Naive thymus-derived CD4-positive, alpha-beta T cell (primary cell): ENCODE data around the gene KMT2E. TPM values are rescaled to one million over a fixed set of nuclear protein-coding genes. Genes with fewer than 3 reads are reported as not detected.

ENCODE experiments used
- ATAC-seq: fragments of 150-1000 bp; cut with Tn5 transposase; 2 replicates; pipeline ENCODE4 v1.10.0; 2021; ENCODE audit warnings: mild to moderate bottlenecking, moderate library complexity
- CTCF ChIA-PET: fragments of 350-600 bp; sonication (Branson Sonifier 250); formaldehyde crosslinking; loops from one replicate; lab custom pipeline; 2021; ENCODE audit warnings: antibody characterized with exemption; lab: Charles Lee
- POLR2A ChIA-PET: fragments of 350-600 bp; sonication (Branson Sonifier 250); formaldehyde crosslinking; loops from one replicate; lab custom pipeline; 2021; ENCODE audit warnings: antibody characterized with exemption, inconsistent platforms; lab: Charles Lee
- DNase-seq, 9 donors: peaks; one replicate each; pipeline versions ENCODE4 v3.0.0 to v3.0.0-alpha.2; 2020 to 2022; ENCODE audit warnings: mixed read lengths in 1 of 9
- H3K27ac ChIP-seq: one replicate; pipeline ENCODE4 v1.7.0; 2013; ENCODE audit warnings: mild to moderate bottlenecking, low read depth, low read length, moderate library complexity
- H3K27me3 ChIP-seq, 2 donors: one replicate each; pipeline ENCODE4 v1.7.0; 2013; ENCODE audit warnings: low read length in 2 of 2, mild to moderate bottlenecking in 2 of 2, moderate library complexity in 2 of 2; ENCODE audit not compliant: control insufficient read depth in 2 of 2, insufficient read depth in 2 of 2
- H3K36me3 ChIP-seq, 3 experiments: 1 replicate in 2 of 3; 2 replicates in 1 of 3; pipeline ENCODE4 v1.7.0; 2013; ENCODE audit warnings: low read length in 3 of 3, mild to moderate bottlenecking in 3 of 3, moderate library complexity in 1 of 3; ENCODE audit not compliant: insufficient read depth in 3 of 3, control insufficient read depth in 2 of 3
- H3K4me1 ChIP-seq, 2 donors: one replicate each; pipeline ENCODE4 v1.7.0; 2013; ENCODE audit warnings: low read length in 2 of 2, mild to moderate bottlenecking in 2 of 2, moderate library complexity in 1 of 2; ENCODE audit not compliant: control insufficient read depth in 2 of 2, insufficient read depth in 2 of 2
- H3K4me3 ChIP-seq: 2 replicates; pipeline ENCODE4 v1.7.0; 2013; ENCODE audit warnings: mild to moderate bottlenecking, low read length
- H3K9me3 ChIP-seq, 3 experiments: 1 replicate in 2 of 3; 2 replicates in 1 of 3; pipeline ENCODE4 v1.7.0; 2013; ENCODE audit warnings: low read length in 3 of 3; ENCODE audit not compliant: control insufficient read depth in 2 of 3
- H3K27ac Mint-ChIP-seq, 9 donors: one replicate each; pipeline ENCODE4 v1.8.0; 2020 to 2022; ENCODE audit warnings: mixed read lengths in 9 of 9, mild to moderate bottlenecking in 8 of 9, moderate library complexity in 5 of 9, inconsistent platforms in 2 of 9
- H3K27me3 Mint-ChIP-seq, 5 donors: one replicate each; pipeline ENCODE4 v1.8.0; 2021 to 2022; ENCODE audit warnings: mixed read lengths in 5 of 5, mild to moderate bottlenecking in 1 of 5
- H3K36me3 Mint-ChIP-seq, 5 donors: one replicate each; pipeline ENCODE4 v1.8.0; 2020 to 2022; ENCODE audit warnings: mixed read lengths in 5 of 5, mild to moderate bottlenecking in 3 of 5, inconsistent platforms in 1 of 5
- H3K4me1 Mint-ChIP-seq, 7 donors: one replicate each; pipeline ENCODE4 v1.8.0; 2020 to 2022; ENCODE audit warnings: mixed read lengths in 7 of 7, mild to moderate bottlenecking in 3 of 7, inconsistent platforms in 1 of 7
- H3K4me3 Mint-ChIP-seq, 10 donors: one replicate each; pipeline ENCODE4 v1.8.0; 2020 to 2022; ENCODE audit warnings: mild to moderate bottlenecking in 10 of 10, mixed read lengths in 10 of 10, moderate library complexity in 6 of 10, inconsistent platforms in 2 of 10
- H3K9me3 Mint-ChIP-seq, 11 donors: one replicate each; pipeline ENCODE4 v1.8.0; 2020 to 2022; ENCODE audit warnings: mixed read lengths in 11 of 11, mild to moderate bottlenecking in 4 of 11, inconsistent platforms in 1 of 11, moderate library complexity in 1 of 11
- intact Hi-C, 2 donors: fragments of 100-400 bp; cut with micrococcal nuclease; formaldehyde crosslinking; loops; one replicate each; pipeline ENCODE4 v1.15.1; 2023
- polyA plus RNA-seq, 2 donors: library from polyadenylated mRNA; unstranded; fragments of 300-500 nt; fragmentation: Illumina TruSeq; gene quantifications; one replicate each; pipeline ENCODE4 v1.2.3, GENCODE V29; 2021
- total RNA-seq, 6 experiments: library from RNA in 5 of 6; stranded (reverse) in 5 of 6; gene quantifications; 1 replicate in 5 of 6; 2 replicates in 1 of 6; pipeline ENCODE4 v1.2.3 and lab custom pipeline; 2021 to 2026

KMT2E gene
- total and polyA plus RNA-seq, 7 experiments from 2014 or later = 129 to 221 (median 195) TPM

DNA sequence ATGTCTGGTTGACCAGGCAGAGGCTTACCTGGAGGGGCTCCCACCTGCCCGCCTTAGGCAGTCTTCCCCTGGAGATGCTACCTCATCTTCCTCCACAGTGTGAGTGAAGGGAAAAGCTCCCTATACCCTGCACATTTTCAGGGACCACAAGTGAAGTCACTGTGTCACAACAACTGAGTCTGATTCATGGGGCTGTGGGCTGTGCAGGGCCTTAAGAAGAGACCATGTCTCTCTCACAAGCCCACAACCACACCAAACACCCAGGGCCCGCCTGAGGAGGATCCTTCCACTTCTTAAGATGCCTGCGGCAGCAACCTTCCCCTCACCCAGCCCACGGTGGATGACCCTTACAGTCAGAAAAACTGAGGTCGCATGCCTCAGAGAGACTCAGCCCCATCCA is 118.3 kb downstream of the KMT2E start:
- no peak for ATAC-seq
- Histone ChIP-seq H3K36me3 (peaks cover 3 to 44% (median 13%) of the 10 kb centered on the region in 3 experiments), H3K27ac (no peak overlapping the region), H3K4me1 (no peaks in the 10 kb centered on the region), H3K27me3 (no peaks in the 10 kb centered on the region), H3K4me3 (no peak overlapping the region), H3K9me3 (no peaks in the 10 kb centered on the region)
- CTCF ChIA-PET = no interaction called here
- Mint-ChIP-seq H3K4me1 (peaks cover 10 to 29% (median 12%) of the 10 kb centered on the region in 7 donors), H3K9me3 (no peaks in the 10 kb centered on the region), H3K4me3 (no peak overlapping the region), H3K36me3 (peaks cover 0 to 31% (median 13%) of the 10 kb centered on the region in 5 donors), H3K27me3 (no peaks in the 10 kb centered on the region), H3K27ac (peak overlapping the region in 1 of 9 donors; percentile 22)
- POLR2A ChIA-PET = no interaction called here
- DNase-seq = no peak
- intact Hi-C loops = no loop called here

DNA sequence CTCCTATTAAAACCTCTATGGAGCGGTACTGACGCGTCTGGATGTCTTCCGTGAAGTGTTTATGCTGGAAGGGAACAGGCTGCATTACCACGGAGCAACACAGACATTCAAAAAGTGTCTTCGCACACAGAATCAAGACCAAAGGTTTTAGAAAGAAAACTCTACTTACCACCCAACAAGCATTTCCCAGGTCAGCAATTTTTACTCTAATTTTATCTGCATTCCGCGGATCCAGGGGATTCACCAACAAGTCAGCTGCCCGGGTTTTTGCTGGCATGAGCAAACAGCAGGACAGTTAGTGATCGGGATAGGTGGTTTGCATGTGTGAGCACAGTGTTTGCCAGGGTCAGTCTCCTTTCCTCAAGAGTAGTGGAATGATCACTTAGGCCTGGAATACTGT is 118.8 kb downstream of the KMT2E start:
- Histone ChIP-seq H3K27ac (no peak overlapping the region), H3K4me1 (no peaks in the 10 kb centered on the region), H3K9me3 (no peaks in the 10 kb centered on the region), H3K27me3 (no peaks in the 10 kb centered on the region), H3K36me3 (peaks cover 3 to 49% (median 13%) of the 10 kb centered on the region in 3 experiments), H3K4me3 (no peak overlapping the region)
- Mint-ChIP-seq H3K4me1 (peaks cover 8 to 32% (median 15%) of the 10 kb centered on the region in 7 donors), H3K9me3 (no peaks in the 10 kb centered on the region), H3K27me3 (no peaks in the 10 kb centered on the region), H3K27ac (peak overlapping the region in 3 of 9 donors; percentile 22 to 45 (median 35)), H3K4me3 (no peak overlapping the region), H3K36me3 (peaks cover 1 to 32% (median 15%) of the 10 kb centered on the region in 5 donors)
- ChIA-PET CTCF (interaction anchor here (0.6 kb wide), 1 partner anchor 26 kb away, joined by 3 read pairs; no protein-coding TSS in a partner anchor), POLR2A (no interaction called here)
- intact Hi-C loops = no loop called here
- no peak for DNase-seq
- no peak for ATAC-seq

DNA sequence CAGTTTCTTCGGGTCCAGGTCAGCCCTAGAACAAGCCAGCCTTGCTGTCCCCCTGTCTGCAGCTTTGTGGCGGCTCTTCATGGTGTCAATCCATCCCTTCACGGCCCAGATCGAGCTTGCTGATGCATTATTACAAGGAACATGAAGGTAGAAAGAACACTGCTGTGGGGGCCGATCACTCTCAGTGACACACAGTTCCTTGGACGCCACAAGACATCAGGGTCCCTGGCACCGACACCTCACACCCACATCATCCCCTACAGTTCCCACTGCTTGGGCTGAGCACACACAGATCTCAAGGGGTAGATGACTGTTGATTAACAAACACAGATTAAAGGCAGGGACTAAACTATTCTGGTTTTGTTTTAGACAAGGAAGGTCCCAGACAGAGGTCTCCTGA is 119.4 kb downstream of the KMT2E start:
- H3K4me3 Mint-ChIP-seq = no peak overlapping the region
- H3K27ac Mint-ChIP-seq = peak overlapping the region in 3 of 9 donors; percentile 35 to 80 (median 45)
- no peaks in the 10 kb centered on the region for H3K27me3 Mint-ChIP-seq
- ATAC-seq (no peak), DNase-seq (no peak)
- Histone ChIP-seq H3K4me1 (no peaks in the 10 kb centered on the region), H3K27ac (no peak overlapping the region), H3K36me3 (peaks cover 3 to 55% (median 13%) of the 10 kb centered on the region in 3 experiments), H3K4me3 (no peak overlapping the region), H3K9me3 (no peaks in the 10 kb centered on the region), H3K27me3 (no peaks in the 10 kb centered on the region)
- peaks cover 5 to 36% (median 20%) of the 10 kb centered on the region in 5 donors for H3K36me3 Mint-ChIP-seq
- CTCF ChIA-PET = interaction anchor here (0.6 kb wide), 1 partner anchor 26 kb away, joined by 3 read pairs; no protein-coding TSS in a partner anchor
- POLR2A ChIA-PET = no interaction called here
- intact Hi-C loops = no loop called here
- peaks cover 4 to 33% (median 18%) of the 10 kb centered on the region in 7 donors for H3K4me1 Mint-ChIP-seq
- no peaks in the 10 kb centered on the region for H3K9me3 Mint-ChIP-seq

DNA sequence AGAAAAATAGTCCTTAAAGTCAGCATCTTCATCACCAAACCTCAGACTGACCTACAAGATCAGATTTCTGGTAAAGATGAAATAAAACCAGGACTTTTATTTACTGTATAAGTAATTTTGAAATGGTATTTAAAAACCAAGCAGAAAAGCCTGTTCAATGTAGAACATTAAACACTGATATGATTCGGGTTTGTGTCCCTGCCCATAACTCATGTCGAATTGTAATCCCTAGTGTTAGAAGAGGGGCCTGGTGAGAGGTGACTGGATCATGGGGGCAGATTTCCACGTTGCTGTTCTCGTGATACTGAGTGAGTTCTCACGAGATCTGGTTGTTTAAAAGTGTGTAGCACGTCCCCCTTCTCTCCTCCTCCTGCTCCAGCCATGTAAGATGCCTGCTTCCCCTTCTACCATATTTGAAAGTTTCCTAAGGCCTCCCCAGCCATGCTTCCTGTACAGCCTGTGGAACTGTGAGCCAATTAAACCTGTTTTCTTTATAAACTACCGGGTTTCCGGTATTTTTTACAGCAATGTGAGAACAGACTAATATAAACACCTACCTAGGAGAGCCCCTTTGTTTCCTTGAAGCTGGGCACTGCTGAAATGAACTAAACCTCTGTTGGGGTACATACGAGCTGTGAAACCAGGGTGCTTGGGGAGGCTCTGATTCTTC is 120.1 kb downstream of the KMT2E start:
- POLR2A ChIA-PET = interaction anchor here (0.7 to 1.1 kb wide), 2 partner anchors 119 to 348 kb away, joined by 3 to 7 read pairs; no protein-coding TSS in a partner anchor
- no peak overlapping the region for H3K4me3 ChIP-seq
- H3K27me3 ChIP-seq = no peaks in the 10 kb centered on the region
- Mint-ChIP-seq H3K4me1 (peaks cover 4 to 36% (median 18%) of the 10 kb centered on the region in 7 donors), H3K27ac (peak overlapping the region in 3 of 9 donors; percentile 31 to 63 (median 33)), H3K36me3 (peaks cover 5 to 41% (median 20%) of the 10 kb centered on the region in 5 donors), H3K9me3 (no peaks in the 10 kb centered on the region), H3K4me3 (no peak overlapping the region), H3K27me3 (no peaks in the 10 kb centered on the region)
- DNase-seq (no peak), ATAC-seq (no peak)
- CTCF ChIA-PET = no interaction called here
- intact Hi-C loops = no loop called here
- H3K9me3 ChIP-seq = no peaks in the 10 kb centered on the region
- H3K27ac ChIP-seq = no peak overlapping the region
- H3K36me3 ChIP-seq = peaks cover 3 to 60% (median 17%) of the 10 kb centered on the region in 3 experiments
- H3K4me1 ChIP-seq = no peaks in the 10 kb centered on the region

DNA sequence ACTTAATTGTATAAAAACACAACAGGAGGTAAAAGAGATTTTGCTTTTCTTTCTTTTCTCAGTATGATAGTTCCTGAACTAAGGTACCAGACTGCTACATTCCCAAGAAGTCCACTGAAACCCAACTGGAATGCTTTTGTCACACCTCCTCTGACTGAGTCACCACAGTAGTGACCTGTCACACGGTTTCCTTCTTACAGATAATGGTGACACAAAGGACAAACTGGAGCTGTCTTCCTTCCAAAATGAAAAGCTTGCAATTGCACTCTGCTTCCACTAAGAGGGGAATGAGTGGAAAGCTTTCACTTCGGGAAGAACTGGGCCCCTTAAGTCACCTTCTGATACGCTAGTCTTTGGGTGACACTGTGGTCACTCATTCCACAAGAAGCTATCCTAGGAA is 122.2 kb downstream of the KMT2E start:
- Mint-ChIP-seq H3K9me3 (no peaks in the 10 kb centered on the region), H3K4me3 (no peak overlapping the region), H3K27ac (peak overlapping the region in 3 of 9 donors; percentile 21 to 43 (median 33)), H3K4me1 (peaks cover 4 to 36% (median 18%) of the 10 kb centered on the region in 7 donors), H3K27me3 (no peaks in the 10 kb centered on the region), H3K36me3 (peaks cover 5 to 41% (median 17%) of the 10 kb centered on the region in 5 donors)
- DNase-seq = no peak
- Histone ChIP-seq H3K9me3 (no peaks in the 10 kb centered on the region), H3K4me1 (no peaks in the 10 kb centered on the region), H3K27ac (no peak overlapping the region), H3K27me3 (no peaks in the 10 kb centered on the region), H3K36me3 (peaks cover 3 to 63% (median 19%) of the 10 kb centered on the region in 3 experiments), H3K4me3 (no peak overlapping the region)
- ATAC-seq = no peak
- CTCF ChIA-PET = no interaction called here
- intact Hi-C loops = no loop called here
- POLR2A ChIA-PET = interaction anchor here (0.8 to 1.1 kb wide), 2 partner anchors 9 to 49 kb away, joined by 3 read pairs; no protein-coding TSS in a partner anchor

DNA sequence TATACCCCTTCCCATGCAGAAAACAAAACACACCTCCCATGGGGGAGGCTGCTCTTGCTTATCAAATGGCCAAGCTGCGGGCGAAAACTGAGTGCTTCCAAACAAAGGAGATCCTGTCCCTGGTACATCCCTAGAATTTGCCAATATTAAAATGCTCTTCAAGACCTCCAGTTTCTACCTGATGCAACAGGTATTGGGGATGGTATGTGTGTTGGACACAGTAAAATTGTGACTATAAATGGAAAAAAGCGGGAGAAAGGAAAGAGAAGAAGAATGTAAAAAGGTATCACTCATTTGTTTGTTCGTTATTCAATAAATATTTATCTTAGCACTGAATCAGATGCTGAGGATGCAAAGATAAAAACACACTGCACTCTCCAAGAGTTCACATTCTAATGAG is 123.9 kb downstream of the KMT2E start:
- H3K4me3 ChIP-seq = no peak overlapping the region
- ChIA-PET POLR2A (no interaction called here), CTCF (no interaction called here)
- intact Hi-C loops = no loop called here
- Mint-ChIP-seq H3K36me3 (peaks cover 15 to 47% (median 26%) of the 10 kb centered on the region in 5 donors), H3K4me3 (no peak overlapping the region), H3K27ac (peak overlapping the region in 2 of 9 donors; percentile 41 to 43), H3K4me1 (peaks cover 0 to 35% (median 18%) of the 10 kb centered on the region in 7 donors), H3K27me3 (no peaks in the 10 kb centered on the region), H3K9me3 (no peaks in the 10 kb centered on the region)
- peaks cover 6 to 64% (median 12%) of the 10 kb centered on the region in 3 experiments for H3K36me3 ChIP-seq
- DNase-seq (no peak), ATAC-seq (no peak)
- H3K27ac ChIP-seq = no peak overlapping the region
- no peaks in the 10 kb centered on the region for H3K9me3 ChIP-seq
- H3K27me3 ChIP-seq = no peaks in the 10 kb centered on the region
- no peaks in the 10 kb centered on the region for H3K4me1 ChIP-seq
